DMS79 (cell line): ENCODE data around the gene CACNA1I.
A peak's percentile ranks its signal among the peaks of the same experiment; 100 is the strongest.

Experiments
- DNase-seq: peaks from one replicate; lab custom pipeline; 2025; lab: John Stamatoyannopoulos, UW

The CACNA1I gene

GRCh38 chr22:39625569-39626537 is 55.3 kb downstream of the CACNA1I start:
- DNase-seq = no peak

GRCh38 chr22:39627208-39627607 is 56.7 kb downstream of the CACNA1I start:
- DNase-seq = no peak

GRCh38 chr22:39627865-39628562 is 57.5 kb downstream of the CACNA1I start:
- DNase-seq = no peak

GRCh38 chr22:39628563-39629080 is 58.1 kb downstream of the CACNA1I start:
- no peak for DNase-seq

GRCh38 chr22:39629851-39630250 is 59.3 kb downstream of the CACNA1I start:
- no peak for DNase-seq

GRCh38 chr22:39630721-39631120 is 60.2 kb downstream of the CACNA1I start:
- DNase-seq = no peak

- no peak for DNase-seq
These were observed 61.1 kb downstream of the CACNA1I start for GRCh38 chr22:39631381-39632286.

GRCh38 chr22:39634530-39635405 is 64.2 kb downstream of the CACNA1I start:
- DNase-seq = peak; percentile 41

GRCh38 chr22:39635719-39636118 is 65.2 kb downstream of the CACNA1I start:
- no peak for DNase-seq

- DNase-seq = no peak
These were observed 68.4 kb downstream of the CACNA1I start for GRCh38 chr22:39638958-39639357.

GRCh38 chr22:39641660-39642310 is 71.2 kb downstream of the CACNA1I start:
- DNase-seq = no peak

GRCh38 chr22:39643311-39644083 is 72.9 kb downstream of the CACNA1I start:
- DNase-seq = no peak

GRCh38 chr22:39645532-39645931 is 75.0 kb downstream of the CACNA1I start:
- no peak for DNase-seq

- DNase-seq = peak; percentile 73
These were observed 76.0 kb downstream of the CACNA1I start for GRCh38 chr22:39646398-39647063.

GRCh38 chr22:39647836-39648629 is 77.5 kb downstream of the CACNA1I start:
- DNase-seq = no peak

GRCh38 chr22:39648630-39648950 is 78.0 kb downstream of the CACNA1I start:
- no peak for DNase-seq

- DNase-seq = no peak
These were observed 79.0 kb downstream of the CACNA1I start for GRCh38 chr22:39649500-39650089.
